NK-92 treated with Interleukin-12 subunit alpha and Interleukin-12 subunit beta, amount 100 ng/mL, for 24 hours (cell line): ENCODE results near the gene LRRN3.

Experiments used
- DNase-seq: peaks from one replicate; lab custom pipeline; 2025; lab: John Stamatoyannopoulos, UW

Gene LRRN3

GRCh38 chr7:111080495-111081105 is 10.3 kb upstream of the LRRN3 start:
- DNase-seq, result no peak

GRCh38 chr7:111081546-111082267 is 9.2 kb upstream of the LRRN3 start:
- no peak for DNase-seq

- DNase-seq, result peak; percentile 10
Observed at GRCh38 chr7:111082351-111082750, 8.6 kb upstream of the LRRN3 start.

- peak; percentile 52 for DNase-seq
Observed at GRCh38 chr7:111083413-111083812, 7.5 kb upstream of the LRRN3 start.

- DNase-seq, result no peak
Observed at GRCh38 chr7:111085356-111085755, 5.6 kb upstream of the LRRN3 start.

GRCh38 chr7:111086532-111086931 is 4.4 kb upstream of the LRRN3 start:
- peak; percentile 15 for DNase-seq

GRCh38 chr7:111088328-111088727 is 2.6 kb upstream of the LRRN3 start:
- DNase-seq, result no peak

GRCh38 chr7:111089822-111090426 is 1.0 kb upstream of the LRRN3 start:
- DNase-seq, result no peak

- DNase-seq, result no peak
Observed at GRCh38 chr7:111091593-111092358, 849 bp downstream of the LRRN3 start.

- no peak for DNase-seq
Observed at GRCh38 chr7:111092406-111093236, 1.7 kb downstream of the LRRN3 start.

GRCh38 chr7:111093496-111093895 is 2.6 kb downstream of the LRRN3 start:
- DNase-seq, result no peak

- DNase-seq, result no peak
Observed at GRCh38 chr7:111094419-111094818, 3.5 kb downstream of the LRRN3 start.

- DNase-seq, result no peak
Observed at GRCh38 chr7:111096997-111097396, 6.1 kb downstream of the LRRN3 start.

GRCh38 chr7:111098011-111098925 is 7.3 kb downstream of the LRRN3 start:
- peak; percentile 9 for DNase-seq

GRCh38 chr7:111098926-111099250 is 8.0 kb downstream of the LRRN3 start:
- DNase-seq, result no peak

GRCh38 chr7:111101856-111102646 is 11.1 kb downstream of the LRRN3 start:
- DNase-seq, result no peak

- no peak for DNase-seq
Observed at GRCh38 chr7:111103136-111103535, 12.2 kb downstream of the LRRN3 start.

- DNase-seq, result no peak
Observed at GRCh38 chr7:111103678-111104274, 12.8 kb downstream of the LRRN3 start.

GRCh38 chr7:111104710-111105109 is 13.8 kb downstream of the LRRN3 start:
- DNase-seq, result no peak

- DNase-seq, result no peak
Observed at GRCh38 chr7:111105269-111105668, 14.3 kb downstream of the LRRN3 start.
